Mesendoderm (in vitro differentiated cells): ENCODE measurements around the gene NBR1. TPM values are rescaled to one million over a fixed set of nuclear protein-coding genes. Genes with fewer than 3 reads are reported as not detected.
"Not testable (repeated sequence)": the region's sequence is repeated elsewhere in the genome, so short reads cannot be mapped to it uniquely, and the experiment has no call there.

ENCODE experiments used
- DNase-seq: peaks from one replicate; pipeline ENCODE4 v3.0.0; 2013
- H2AK5ac ChIP-seq: 2 replicates; pipeline ENCODE4 v1.6.1; 2013; ENCODE audit warnings: low read length, inconsistent platforms
- H2BK120ac ChIP-seq: 2 replicates; pipeline ENCODE4 v1.6.1; 2013; ENCODE audit warnings: low read depth, mild to moderate bottlenecking, low read length, moderate library complexity, mixed read lengths
- H2BK15ac ChIP-seq: replicated peaks from 2 replicates; pipeline ENCODE4 v1.6.1; 2013; ENCODE audit warnings: low read depth, mild to moderate bottlenecking, moderate library complexity
- H2BK5ac ChIP-seq: 2 replicates; pipeline ENCODE4 v1.6.1; 2013; ENCODE audit warnings: low read length, inconsistent platforms
- H3K18ac ChIP-seq: 2 replicates; pipeline ENCODE4 v1.6.1; 2013; ENCODE audit warnings: mild to moderate bottlenecking, low read length, mixed read lengths
- H3K23ac ChIP-seq: one replicate; pipeline ENCODE4 v1.6.1; 2013; ENCODE audit warnings: low read length
- H3K27ac ChIP-seq: 2 replicates; pipeline ENCODE4 v1.5.1; 2013; ENCODE audit warnings: low read depth, mild to moderate bottlenecking, inconsistent platforms, low read length, moderate library complexity
- H3K27me3 ChIP-seq: 2 replicates; pipeline ENCODE4 v1.6.1; 2013; ENCODE audit warnings: low read length, control low read depth, mild to moderate bottlenecking, inconsistent platforms; ENCODE audit not compliant: insufficient read depth, poor library complexity
- H3K36me3 ChIP-seq: 2 replicates; pipeline ENCODE4 v1.6.1; 2013; ENCODE audit warnings: low read length, inconsistent platforms; ENCODE audit not compliant: control insufficient read depth, insufficient read depth
- H3K4ac ChIP-seq: one replicate; pipeline ENCODE4 v1.6.1; 2013; ENCODE audit warnings: low read depth, mild to moderate bottlenecking, low read length, moderate library complexity
- H3K4me1 ChIP-seq: 2 replicates; pipeline ENCODE4 v1.6.1; 2013; ENCODE audit warnings: low read depth, low read length, inconsistent platforms; ENCODE audit not compliant: control insufficient read depth
- H3K4me2 ChIP-seq: 2 replicates; pipeline ENCODE4 v1.6.1; 2013; ENCODE audit warnings: low read length
- H3K4me3 ChIP-seq: 2 replicates; pipeline ENCODE4 v1.5.1; 2013; ENCODE audit warnings: mild to moderate bottlenecking, low read length
- H3K56ac ChIP-seq: one replicate; pipeline ENCODE4 v1.6.1; 2013; ENCODE audit warnings: low read length
- H3K79me1 ChIP-seq: 2 replicates; pipeline ENCODE4 v1.6.1; 2013; ENCODE audit warnings: low read length, inconsistent platforms
- H3K79me2 ChIP-seq: 2 replicates; pipeline ENCODE4 v1.6.1; 2013; ENCODE audit warnings: mild to moderate bottlenecking, low read length; ENCODE audit not compliant: control insufficient read depth, insufficient read depth
- H3K9ac ChIP-seq: 2 replicates; pipeline ENCODE4 v1.6.1; 2013; ENCODE audit warnings: low read length, inconsistent platforms
- H4K5ac ChIP-seq: one replicate; pipeline ENCODE4 v1.6.1; 2013; ENCODE audit warnings: low read length
- H4K8ac ChIP-seq: one replicate; pipeline ENCODE4 v1.6.1; 2013; ENCODE audit warnings: low read depth, mild to moderate bottlenecking, control low read depth, low read length, moderate library complexity
- WGBS: extraction: QIAGEN DNeasy Blood & Tissue Kit; methylation state at CpG from one replicate; pipeline ENCODE4 v1.1.7; 2013; ENCODE audit warnings: low lambda C conversion rate, missing lambda C conversion rate; ENCODE audit not compliant: insufficient coverage; ENCODE audit errors: extremely low coverage; 5-methylcytosine and 5-hydroxymethylcytosine counted together
- polyA plus RNA-seq, 2 experiments: library from polyadenylated mRNA; stranded (reverse); fragments of 200-250 nt; gene quantifications; one replicate each; pipeline ENCODE4 v1.2.3, GENCODE V29; 2013

The NBR1 gene
- polyA plus RNA-seq (2013, experiment 1 of 2), result 17.0 TPM
- polyA plus RNA-seq (2013, experiment 2 of 2), result 17.1 TPM

GRCh38 chr17:43170766-43171585 is at the start of gene NBR1:
Gene NBR1, plus strand, starts transcription at chr17:43171214. Its CDS starts 4,586 bp downstream, at chr17:43175800.
- Histone ChIP-seq H3K18ac (peak within 1 kb of the TSS; percentile 10), H2BK120ac (no peak within 1 kb of the TSS), H3K56ac (peak within 1 kb of the TSS; percentile 92), H3K4me3 (peak within 1 kb of the TSS; percentile 95), H3K79me2 (no peaks in the 10 kb centered on the region), H2AK5ac (no peak within 1 kb of the TSS), H3K9ac (peak within 1 kb of the TSS; percentile 80), H3K27ac (peak within 1 kb of the TSS; percentile 55), H3K4me1 (peaks cover 5% of the 10 kb centered on the region), H3K36me3 (no peaks in the 10 kb centered on the region), H4K5ac (no peak within 1 kb of the TSS), H3K4me2 (peak within 1 kb of the TSS; percentile 99), H4K8ac (peak within 1 kb of the TSS; percentile 97), H3K4ac (peak within 1 kb of the TSS; percentile 41), H3K27me3 (no peaks in the 10 kb centered on the region), H2BK5ac (no peak within 1 kb of the TSS), H3K23ac (peak within 1 kb of the TSS; percentile 80), H2BK15ac (no peak within 1 kb of the TSS), H3K79me1 (no peaks in the 10 kb centered on the region)
- peak; percentile 99 for DNase-seq
- WGBS, result no CpG with 5 or more reads among the region's 41 CpGs

GRCh38 chr17:43125133-43125966 is 45.7 kb upstream of the NBR1 start, which contains the start of gene BRCA1:
Gene BRCA1, minus strand, starts transcription at chr17:43125364. Its CDS starts 1,268 bp downstream, at chr17:43124096.
- Histone ChIP-seq H3K4me1 (no peaks in the 10 kb centered on the region), H3K27ac (peak within 1 kb of the TSS; percentile 75), H3K4me3 (peak within 1 kb of the TSS; percentile 88), H3K56ac (peak within 1 kb of the TSS; percentile 92), H4K8ac (no peak within 1 kb of the TSS), H3K4ac (no peak within 1 kb of the TSS), H3K79me2 (peaks cover 7% of the 10 kb centered on the region), H2BK5ac (no peak within 1 kb of the TSS), H4K5ac (peak within 1 kb of the TSS; percentile 93), H2BK120ac (no peak within 1 kb of the TSS), H3K4me2 (peak within 1 kb of the TSS; percentile 96), H3K27me3 (no peaks in the 10 kb centered on the region), H3K36me3 (no peaks in the 10 kb centered on the region), H3K9ac (peak within 1 kb of the TSS; percentile 93), H2AK5ac (no peak within 1 kb of the TSS), H3K23ac (no peak within 1 kb of the TSS), H2BK15ac (no peak within 1 kb of the TSS), H3K79me1 (peaks cover 3% of the 10 kb centered on the region), H3K18ac (no peak within 1 kb of the TSS)
- DNase-seq, result peak; percentile 100
- WGBS, result no CpG with 5 or more reads among the region's 38 CpGs

- peak overlapping the region; percentile 85 for H3K9ac ChIP-seq
- peak; percentile 12 for DNase-seq
- H3K23ac ChIP-seq, result no peak overlapping the region
- H4K8ac ChIP-seq, result no peak overlapping the region
- no peak overlapping the region for H3K18ac ChIP-seq
- H3K79me2 ChIP-seq, result peaks cover 7% of the 10 kb centered on the region
- no peak overlapping the region for H2BK120ac ChIP-seq
- peaks cover 3% of the 10 kb centered on the region for H3K79me1 ChIP-seq
- H3K4ac ChIP-seq, result no peak overlapping the region
- H2BK5ac ChIP-seq, result no peak overlapping the region
- no peak overlapping the region for H2BK15ac ChIP-seq
- H4K5ac ChIP-seq, result no peak overlapping the region
- no CpG with 5 or more reads among the region's 59 CpGs for WGBS
- H3K36me3 ChIP-seq, result no peaks in the 10 kb centered on the region
- H3K4me2 ChIP-seq, result peak overlapping the region; percentile 71
- no peak overlapping the region for H3K27ac ChIP-seq
- H3K27me3 ChIP-seq, result no peaks in the 10 kb centered on the region
- H3K4me3 ChIP-seq, result peak overlapping the region; percentile 88
- H3K4me1 ChIP-seq, result no peaks in the 10 kb centered on the region
- peak overlapping the region; percentile 86 for H3K56ac ChIP-seq
- H2AK5ac ChIP-seq, result no peak overlapping the region
These were observed 44.8 kb upstream of the NBR1 start for GRCh38 chr17:43125967-43126910.

GRCh38 chr17:43126911-43127290 is 44.1 kb upstream of the NBR1 start:
- H3K4me3 ChIP-seq, result no peak overlapping the region
- H3K36me3 ChIP-seq, result no peaks in the 10 kb centered on the region
- DNase-seq, result no peak

GRCh38 chr17:43127333-43127876 is 43.6 kb upstream of the NBR1 start:
- WGBS, result no CpG with 5 or more reads among the region's 6 CpGs
- H2BK120ac ChIP-seq, H4K8ac ChIP-seq, H2BK15ac ChIP-seq, H3K4me1 ChIP-seq, H3K23ac ChIP-seq, H3K27me3 ChIP-seq, DNase-seq, H2BK5ac ChIP-seq, H3K4ac ChIP-seq, H3K4me2 ChIP-seq, H3K18ac ChIP-seq, H3K36me3 ChIP-seq, H3K79me1 ChIP-seq, H4K5ac ChIP-seq, H3K4me3 ChIP-seq, H3K27ac ChIP-seq, H3K79me2 ChIP-seq, H3K9ac ChIP-seq, H2AK5ac ChIP-seq, H3K56ac ChIP-seq: not testable (repeated sequence)

More at GRCh38 chr17:43126911-43127290, 44.1 kb upstream of the NBR1 start:
- Histone ChIP-seq H3K27ac (no peak overlapping the region), H4K5ac (no peak overlapping the region), H3K56ac (no peak overlapping the region), H3K4me1 (no peaks in the 10 kb centered on the region), H3K23ac (no peak overlapping the region), H3K79me1 (peaks cover 3% of the 10 kb centered on the region), H3K4me2 (no peak overlapping the region), H2BK15ac (no peak overlapping the region), H3K27me3 (no peaks in the 10 kb centered on the region), H3K79me2 (peaks cover 7% of the 10 kb centered on the region), H2BK120ac (no peak overlapping the region), H2AK5ac (no peak overlapping the region), H2BK5ac (no peak overlapping the region), H3K18ac (no peak overlapping the region), H3K9ac (no peak overlapping the region), H4K8ac (no peak overlapping the region), H3K4ac (no peak overlapping the region)
- no CpG with 5 or more reads among the region's 24 CpGs for WGBS
